Nephron (organoid): ENCODE data around the gene SYT13.
A peak's percentile ranks its signal among the peaks of the same experiment; 100 is the strongest.

Experiments
- H3K27ac Mint-ChIP-seq, 3 experiments: 2 replicates each; pipeline ENCODE4 v1.8.0; 2020; ENCODE audit warnings: mixed read lengths in 3 of 3, mild to moderate bottlenecking in 2 of 3, moderate library complexity in 1 of 3
- H3K27me3 Mint-ChIP-seq: 2 replicates; pipeline ENCODE4 v1.8.0; 2021; ENCODE audit warnings: low read depth, mild to moderate bottlenecking, moderate library complexity, mixed read lengths
- H3K36me3 Mint-ChIP-seq: 2 replicates; pipeline ENCODE4 v1.8.0; 2020; ENCODE audit warnings: low read depth, mixed read lengths
- H3K4me1 Mint-ChIP-seq: 2 replicates; pipeline ENCODE4 v1.8.0; 2020; ENCODE audit warnings: mixed read lengths
- H3K4me3 Mint-ChIP-seq, 3 experiments: 2 replicates each; pipeline ENCODE4 v1.8.0; 2020; ENCODE audit warnings: mild to moderate bottlenecking in 3 of 3, mixed read lengths in 3 of 3, moderate library complexity in 2 of 3
- H3K9me3 Mint-ChIP-seq: 2 replicates; pipeline ENCODE4 v1.8.0; 2020; ENCODE audit warnings: mixed read lengths
- CTCF ChIP-seq, 3 experiments: fragments of 200-600 bp; sonication (generic); IDR thresholded peaks; one replicate each; pipeline ENCODE4 v1.5.0; 2021; ENCODE audit warnings: antibody characterized with exemption in 3 of 3; ENCODE audit not compliant: unreplicated experiment in 3 of 3

The SYT13 gene

GRCh38 chr11:45212566-45213315 lies 73.4 kb downstream of the SYT13 start:
- Mint-ChIP-seq H3K36me3 (peaks cover 20% of the 10 kb centered on the region), H3K27ac (no peak overlapping the region), H3K27me3 (no peaks in the 10 kb centered on the region), H3K4me1 (peaks cover 30% of the 10 kb centered on the region), H3K9me3 (no peaks in the 10 kb centered on the region), H3K4me3 (no peak overlapping the region)
- peak in 1 of 3 experiments; percentile 11 for TF ChIP-seq CTCF (IDR thresholded peaks at IDR 0.05; ENCODE audit: unreplicated experiment in 3 of 3)

- Mint-ChIP-seq H3K36me3 (peaks cover 24% of the 10 kb centered on the region), H3K27me3 (no peaks in the 10 kb centered on the region), H3K27ac (peak overlapping the region; percentile 79 to 99 (median 86)), H3K4me1 (peaks cover 30% of the 10 kb centered on the region), H3K9me3 (no peaks in the 10 kb centered on the region), H3K4me3 (peak overlapping the region in 1 of 3 experiments; percentile 30)
- no peak for TF ChIP-seq CTCF (IDR thresholded peaks at IDR 0.05; ENCODE audit: unreplicated experiment in 3 of 3)
Measured at GRCh38 chr11:45211732-45212131, 74.4 kb downstream of the SYT13 start.

GRCh38 chr11:45210846-45211245 lies 75.3 kb downstream of the SYT13 start:
- H3K36me3 Mint-ChIP-seq, result peaks cover 29% of the 10 kb centered on the region
- H3K4me3 Mint-ChIP-seq, result no peak overlapping the region
- H3K27me3 Mint-ChIP-seq, result no peaks in the 10 kb centered on the region

GRCh38 chr11:45209891-45210699 lies 76.0 kb downstream of the SYT13 start:
- Mint-ChIP-seq H3K9me3 (no peaks in the 10 kb centered on the region), H3K4me1 (peaks cover 30% of the 10 kb centered on the region), H3K36me3 (peaks cover 34% of the 10 kb centered on the region), H3K4me3 (peak overlapping the region; percentile 23 to 69 (median 50)), H3K27ac (peak overlapping the region; percentile 95 to 99 (median 99)), H3K27me3 (no peaks in the 10 kb centered on the region)
- peak in 1 of 3 experiments; percentile 11 for TF ChIP-seq CTCF (IDR thresholded peaks at IDR 0.05; ENCODE audit: unreplicated experiment in 3 of 3)

More at GRCh38 chr11:45210846-45211245, 75.3 kb downstream of the SYT13 start:
- Mint-ChIP-seq H3K4me1 (peaks cover 30% of the 10 kb centered on the region), H3K9me3 (no peaks in the 10 kb centered on the region), H3K27ac (peak overlapping the region; percentile 95 to 99 (median 99))
- no peak for TF ChIP-seq CTCF (IDR thresholded peaks at IDR 0.05; ENCODE audit: unreplicated experiment in 3 of 3)

GRCh38 chr11:45209000-45209879 lies 76.9 kb downstream of the SYT13 start:
- Mint-ChIP-seq H3K4me3 (peak overlapping the region; percentile 23 to 69 (median 50)), H3K36me3 (peaks cover 30% of the 10 kb centered on the region), H3K9me3 (no peaks in the 10 kb centered on the region), H3K27ac (peak overlapping the region; percentile 95 to 99 (median 99)), H3K27me3 (no peaks in the 10 kb centered on the region), H3K4me1 (peaks cover 30% of the 10 kb centered on the region)
- TF ChIP-seq CTCF (IDR thresholded peaks at IDR 0.05; ENCODE audit: unreplicated experiment in 3 of 3), result no peak
